IPS-NIHi7 (cell line): ENCODE measurements around the gene PRAMEF18.
"Not testable (repeated sequence)": the region's sequence is repeated elsewhere in the genome, so short reads cannot be mapped to it uniquely, and the experiment has no call there.

ENCODE experiments used
- DNase-seq: peaks from one replicate; pipeline ENCODE4 v3.0.0; 2012; ENCODE audit warnings: mixed read lengths; ENCODE audit errors: extremely low spot score

PRAMEF18 gene

GRCh38 chr1:13201309-13201708 is 24.6 kb downstream of the PRAMEF18 start, which contains the start of gene PRAMEF13:
TSS of gene PRAMEF13 (minus strand) at chr1:13201409. CDS start at chr1:13199589, 1,820 bp downstream.
- not testable (repeated sequence) for DNase-seq
